GM12875 (cell line): ENCODE data around the gene NELL1.

Experiments
- H3K4me3 ChIP-seq: one replicate; pipeline ENCODE4 v1.5.1; 2011; ENCODE audit warnings: low read depth, low read length, control low read depth
- CTCF ChIP-seq: IDR thresholded peaks from 2 replicates; pipeline ENCODE4 v1.5.1; 2011; ENCODE audit warnings: low read depth, mild to moderate bottlenecking, control low read depth, inconsistent platforms, low read length, moderate library complexity, borderline replicate concordance; ENCODE audit not compliant: insufficient read depth

NELL1 gene

GRCh38 chr11:21546703-21547102 is 877.3 kb downstream of the NELL1 start:
- no peak for TF ChIP-seq CTCF
- no peak overlapping the region for H3K4me3 ChIP-seq

DNA sequence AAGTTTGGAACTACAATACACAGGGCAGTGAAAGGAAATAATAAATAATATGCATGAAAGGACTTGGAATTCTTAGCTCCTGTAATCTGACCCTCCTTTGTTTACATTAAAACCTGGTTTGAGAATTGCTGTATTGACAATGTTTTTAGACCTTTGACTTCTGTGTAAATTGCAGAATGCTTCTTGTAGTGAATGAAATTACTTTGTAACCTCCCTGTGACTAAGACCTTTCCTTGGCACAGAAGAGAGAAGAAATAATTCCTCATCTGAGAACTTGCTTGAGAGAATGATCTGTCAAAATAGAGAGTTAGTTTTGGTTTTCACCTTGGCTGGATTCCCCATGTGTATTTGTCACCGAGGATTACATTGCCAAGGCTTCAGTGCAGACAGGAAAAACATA is 883.5 kb downstream of the NELL1 start:
- no peak overlapping the region for H3K4me3 ChIP-seq
- TF ChIP-seq CTCF, result no peak

DNA sequence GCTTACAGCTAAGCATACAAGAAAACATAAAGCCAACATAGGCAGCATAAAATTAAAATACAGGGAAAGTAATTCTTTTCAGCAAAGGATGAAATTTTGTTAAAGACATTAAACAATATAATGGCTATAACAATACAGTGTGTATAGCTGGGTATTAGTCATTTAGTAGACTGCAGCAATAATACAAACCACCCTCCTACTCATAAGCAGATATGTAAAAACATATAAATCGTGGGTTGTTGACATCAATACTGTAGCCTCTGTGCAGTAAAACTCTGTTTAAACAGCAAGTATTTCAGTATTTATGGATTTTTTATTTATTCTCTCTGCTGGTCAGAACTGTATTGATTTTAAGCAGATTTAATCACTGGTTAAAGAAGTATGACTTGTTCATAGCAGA is 884.4 kb downstream of the NELL1 start:
- no peak for TF ChIP-seq CTCF
- no peak overlapping the region for H3K4me3 ChIP-seq

GRCh38 chr11:21554284-21554683 is 884.9 kb downstream of the NELL1 start:
- no peak overlapping the region for H3K4me3 ChIP-seq
- TF ChIP-seq CTCF, result no peak

- H3K4me3 ChIP-seq, result no peak overlapping the region
Measured at GRCh38 chr11:21556926-21557325, 887.5 kb downstream of the NELL1 start.

DNA sequence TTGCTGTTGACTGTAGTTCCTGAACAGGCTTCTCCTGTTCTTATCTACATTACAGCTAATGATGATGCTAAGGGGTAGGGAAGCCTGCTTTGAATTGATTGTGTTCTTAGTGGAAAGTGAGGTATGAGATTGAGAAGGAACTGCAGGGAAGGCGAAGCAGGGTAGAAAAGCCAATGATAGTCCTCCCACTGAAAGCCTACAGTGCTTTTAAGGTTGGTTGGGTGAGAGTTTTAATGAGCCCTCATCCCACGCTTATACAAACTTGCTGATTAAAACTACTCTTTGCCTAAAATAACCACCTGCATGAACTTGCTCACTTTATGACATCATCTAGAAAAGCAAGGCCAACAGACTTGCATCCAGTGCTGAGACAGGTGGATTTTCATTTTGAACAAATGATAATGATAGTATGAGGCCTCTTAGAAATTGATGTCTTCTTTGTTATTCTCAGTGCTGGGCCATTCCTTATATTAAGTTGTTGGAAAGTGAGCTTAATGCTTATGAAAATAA is 891.1 kb downstream of the NELL1 start:
- H3K4me3 ChIP-seq, result no peak overlapping the region
- no peak for TF ChIP-seq CTCF

More at GRCh38 chr11:21556926-21557325, 887.5 kb downstream of the NELL1 start:
- no peak for TF ChIP-seq CTCF

- no peak overlapping the region for H3K4me3 ChIP-seq
- no peak for TF ChIP-seq CTCF
Measured at GRCh38 chr11:21561581-21561980, 892.2 kb downstream of the NELL1 start.
